GM18858 (cell line): ENCODE data around the gene ZBTB4.

Experiments used
- ATAC-seq: cut with Tn5 transposase; IDR thresholded peaks from one replicate; pipeline ENCODE4 v1.9.1; 2021; ENCODE audit not compliant: unreplicated experiment

ZBTB4 gene

GRCh38 chr17:7441266-7441665, 38.2 kb downstream of the ZBTB4 start:
- no peak for ATAC-seq

GRCh38 chr17:7440834-7441195, 38.6 kb downstream of the ZBTB4 start:
- no peak for ATAC-seq

GRCh38 chr17:7440113-7440833, 39.2 kb downstream of the ZBTB4 start:
- ATAC-seq: no peak

- no peak for ATAC-seq
Measured at GRCh38 chr17:7439462-7440112, 39.8 kb downstream of the ZBTB4 start, which contains the start of gene FGF11. FGF11 (plus strand) TSS chr17:7439512; CDS start chr17:7439621, 109 bp downstream.

GRCh38 chr17:7438656-7439460, 40.6 kb downstream of the ZBTB4 start:
- no peak for ATAC-seq

- no peak for ATAC-seq
Measured at GRCh38 chr17:7437950-7438614, 41.3 kb downstream of the ZBTB4 start.

GRCh38 chr17:7437369-7437863, 42.0 kb downstream of the ZBTB4 start:
- no peak for ATAC-seq

GRCh38 chr17:7436556-7437368, 42.7 kb downstream of the ZBTB4 start:
- ATAC-seq: no peak

- ATAC-seq: no peak
Measured at GRCh38 chr17:7435676-7436555, 43.5 kb downstream of the ZBTB4 start.

GRCh38 chr17:7432296-7432695, 47.1 kb downstream of the ZBTB4 start:
- ATAC-seq: no peak

- ATAC-seq: no peak
Measured at GRCh38 chr17:7431231-7431630, 48.2 kb downstream of the ZBTB4 start.

GRCh38 chr17:7429722-7430121, 49.7 kb downstream of the ZBTB4 start:
- ATAC-seq: no peak

GRCh38 chr17:7428557-7428956, 50.9 kb downstream of the ZBTB4 start, which contains the start of gene SPEM3:
SPEM3 (plus strand) TSS chr17:7428857; CDS start chr17:7428903, 46 bp downstream.
- no peak for ATAC-seq

- ATAC-seq: no peak
Measured at GRCh38 chr17:7427549-7427948, 51.9 kb downstream of the ZBTB4 start.

- ATAC-seq: no peak
Measured at GRCh38 chr17:7426896-7427489, 52.4 kb downstream of the ZBTB4 start.

- no peak for ATAC-seq
Measured at GRCh38 chr17:7426203-7426863, 53.1 kb downstream of the ZBTB4 start.

GRCh38 chr17:7425756-7426155, 53.7 kb downstream of the ZBTB4 start:
- no peak for ATAC-seq

- no peak for ATAC-seq
Measured at GRCh38 chr17:7425316-7425715, 54.1 kb downstream of the ZBTB4 start, which contains the start of gene SPEM2. SPEM2 (plus strand) TSS chr17:7425616; CDS start chr17:7425689, 73 bp downstream.
